Stimulated activated CD8-positive, alpha-beta memory T cell treated with anti-CD3 and anti-CD28 coated beads, Interleukin-12 subunit alpha, Interleukin-12 subunit beta, amount 100 ng/mL, for 24 hours (primary cell): ENCODE results near the gene BTBD6.
"Not testable (repeated sequence)": the region's sequence is repeated elsewhere in the genome, so short reads cannot be mapped to it uniquely, and the experiment has no call there.

Source experiments
- DNase-seq: peaks from one replicate; pipeline ENCODE4 v3.0.0-alpha.2; 2020; ENCODE audit errors: extremely low read depth

BTBD6 gene

DNA sequence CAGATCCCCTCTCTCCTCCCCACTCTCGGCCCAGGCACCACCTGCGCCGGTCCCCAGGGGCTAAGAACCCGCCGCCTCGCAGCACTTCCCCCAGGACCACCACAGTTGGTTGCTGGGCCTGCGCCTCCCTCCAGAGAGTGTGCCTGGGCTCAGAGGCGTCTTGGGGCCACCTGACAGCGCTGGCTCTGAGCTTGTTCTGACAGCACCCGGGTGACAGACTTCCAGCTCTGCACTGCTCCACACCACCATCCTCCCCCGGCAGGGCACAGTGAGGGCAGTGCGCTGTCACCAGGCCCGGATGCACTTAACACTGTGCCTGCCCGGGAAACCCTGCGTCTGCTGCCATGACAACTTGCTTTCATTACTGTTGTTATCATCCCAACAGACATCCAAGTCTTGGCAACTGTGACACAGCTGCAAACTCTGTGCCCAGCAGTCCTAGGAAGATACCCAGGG, 45.8 kb downstream of the BTBD6 start:
- no peak for DNase-seq

DNA sequence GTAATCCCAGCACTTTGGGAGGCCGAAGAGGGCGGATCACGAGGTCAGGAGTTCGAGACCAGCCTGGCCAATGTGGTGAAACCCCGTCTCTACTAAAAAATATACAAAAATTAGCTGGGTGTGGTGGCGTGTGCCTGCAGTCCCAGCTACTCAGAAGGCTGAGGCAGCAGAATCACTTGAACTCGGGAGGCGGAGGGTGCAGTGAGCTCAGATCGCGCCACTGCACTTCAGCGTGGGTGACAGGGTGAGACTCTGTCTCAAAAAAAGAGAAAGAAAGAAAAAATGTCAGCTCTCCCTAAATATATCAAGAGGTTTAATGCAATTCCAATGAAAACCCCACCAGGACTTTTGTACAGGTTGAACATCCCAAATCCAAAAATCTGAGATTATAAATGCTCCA, 49.0 kb downstream of the BTBD6 start:
- DNase-seq, result not testable (repeated sequence)

DNA sequence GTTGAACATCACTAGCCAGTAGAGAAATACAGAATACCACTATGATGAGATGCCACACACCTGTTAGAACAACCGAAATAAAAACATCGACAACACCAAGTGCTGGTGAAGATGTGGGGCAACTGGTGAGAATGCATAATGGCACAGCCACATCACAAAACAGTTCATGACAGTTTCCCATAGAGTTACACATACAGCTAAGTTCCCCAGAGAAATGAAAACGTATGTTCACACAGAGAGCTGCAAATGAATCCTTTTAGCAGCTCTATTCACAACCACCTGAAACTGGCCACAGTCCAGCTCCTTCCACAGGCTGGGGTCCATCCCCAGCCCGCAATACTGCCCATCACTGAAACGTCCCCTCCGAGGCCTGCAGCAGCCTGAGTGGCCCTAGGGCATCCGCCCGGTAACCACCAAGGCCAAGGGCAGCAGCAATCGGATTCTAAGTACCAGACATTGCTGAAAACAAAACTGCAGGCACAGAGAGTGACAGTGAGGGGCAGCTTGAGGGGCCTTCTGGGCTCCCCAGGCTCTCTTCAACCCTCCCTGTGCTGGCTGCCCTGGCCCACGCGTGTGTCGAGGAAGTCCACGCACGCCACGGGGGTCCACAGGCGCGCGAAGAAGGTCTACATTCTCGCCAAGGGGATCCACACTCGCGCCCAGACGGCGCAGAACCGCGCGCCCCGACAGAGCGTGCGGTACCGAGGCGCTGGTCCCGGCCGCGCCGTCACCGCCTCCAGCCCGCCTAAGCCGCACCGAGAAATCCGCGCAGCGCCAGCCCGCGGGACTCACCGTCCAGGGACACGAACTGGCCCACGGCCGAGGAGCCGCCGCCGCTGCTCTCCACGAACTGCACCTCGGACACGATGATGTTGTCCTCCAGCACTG, 51.6 kb downstream of the BTBD6 start:
- no peak for DNase-seq
